ENCODE data around the gene RPRD1A. TPM values are rescaled to one million over a fixed set of nuclear protein-coding genes. Genes with fewer than 3 reads are reported as not detected.
A peak's percentile ranks its signal among the peaks of the same experiment; 100 is the strongest.
"Not testable (repeated sequence)": the region's sequence is repeated elsewhere in the genome, so short reads cannot be mapped to it uniquely, and the experiment has no call there.

RPRD1A gene
- total and polyA plus RNA-seq, 7 experiments from 2014 or later, result 11.8 to 51.3 (median 27.6) TPM

DNA sequence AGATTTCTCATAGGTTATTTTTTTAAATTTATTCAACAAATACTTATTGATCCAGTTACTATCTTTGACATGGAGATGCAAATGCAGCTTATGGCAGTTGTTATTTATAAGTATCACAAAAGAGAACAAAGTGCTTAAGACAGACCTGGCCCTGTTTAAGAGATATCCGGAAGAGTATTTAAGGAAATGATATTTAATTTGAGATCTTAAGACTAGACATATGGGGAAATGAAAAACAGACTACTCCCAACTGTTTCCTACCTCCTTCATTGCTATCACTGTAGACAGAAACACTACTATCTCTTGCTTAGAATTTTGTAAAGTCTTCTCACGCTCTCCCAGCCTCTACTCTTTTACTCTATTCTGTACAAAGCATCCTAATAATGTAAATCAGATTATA lies 36.0 kb downstream of the RPRD1A start:
- ChIA-PET POLR2A (no interaction called here), CTCF (interaction anchor here (0.9 to 1.4 kb wide), 2 partner anchors 14 to 256 kb away, joined by 3 to 7 read pairs; no protein-coding TSS in a partner anchor)
- ATAC-seq (no peak), DNase-seq (no peak)
- H3K36me3 Mint-ChIP-seq, result peaks cover 0 to 18% (median 14%) of the 10 kb centered on the region in 5 donors
- H3K27me3 Mint-ChIP-seq, result no peaks in the 10 kb centered on the region
- peaks cover 0 to 7% of the 10 kb centered on the region in 2 donors for H3K4me1 ChIP-seq (ENCODE audit: control insufficient read depth in 2 of 2, insufficient read depth in 2 of 2, low read length in 2 of 2)
- intact Hi-C loops (cut with micrococcal nuclease), result no loop called here
- peaks cover 21 to 67% (median 50%) of the 10 kb centered on the region in 7 donors for H3K4me1 Mint-ChIP-seq
- no peaks in the 10 kb centered on the region for H3K9me3 ChIP-seq (ENCODE audit: control insufficient read depth in 2 of 3, low read length in 3 of 3)
- no peak overlapping the region for H3K4me3 Mint-ChIP-seq
- no peaks in the 10 kb centered on the region for H3K27me3 ChIP-seq (ENCODE audit: control insufficient read depth in 2 of 2, insufficient read depth in 2 of 2, low read length in 2 of 2)
- H3K36me3 ChIP-seq (ENCODE audit: control insufficient read depth in 2 of 3, insufficient read depth in 3 of 3, low read length in 3 of 3), result peaks cover 0 to 16% (median 4%) of the 10 kb centered on the region in 3 experiments
- peak overlapping the region in 8 of 9 donors; percentile 5 to 66 (median 39) for H3K27ac Mint-ChIP-seq
- no peak overlapping the region for H3K4me3 ChIP-seq (ENCODE audit: low read length)
- no peaks in the 10 kb centered on the region for H3K9me3 Mint-ChIP-seq
- no peak overlapping the region for H3K27ac ChIP-seq (ENCODE audit: low read depth, low read length)

- POLR2A ChIA-PET, result no interaction called here
- H3K36me3 ChIP-seq (ENCODE audit: control insufficient read depth in 2 of 3, insufficient read depth in 3 of 3, low read length in 3 of 3), result peaks cover 7 to 26% (median 11%) of the 10 kb centered on the region in 3 experiments
These were observed 38.5 kb downstream of the RPRD1A start for GRCh38 chr18:36028859-36029258.

DNA sequence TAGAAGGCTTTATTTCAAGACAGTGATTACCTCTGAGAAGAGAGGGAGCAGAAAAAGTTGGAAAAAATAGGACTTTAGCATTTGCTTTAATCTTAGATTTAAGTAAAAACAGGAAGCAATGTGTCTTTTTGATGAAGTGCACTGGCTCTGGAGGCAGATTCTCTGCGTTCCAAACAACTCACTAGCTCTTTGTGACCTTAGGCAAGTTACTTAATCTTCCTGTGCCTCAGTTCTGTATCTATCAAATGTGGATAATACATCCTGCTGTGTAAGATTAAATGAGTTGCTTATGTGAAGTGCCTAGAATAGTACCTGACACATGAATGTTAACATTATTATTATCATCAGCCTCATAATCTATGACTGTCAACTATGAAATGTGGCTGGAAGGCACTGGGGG lies 42.3 kb downstream of the RPRD1A start:
- peak overlapping the region in 8 of 9 donors; percentile 10 to 75 (median 53) for H3K27ac Mint-ChIP-seq
- POLR2A ChIA-PET, result no interaction called here
- peaks cover 4 to 43% (median 22%) of the 10 kb centered on the region in 7 donors for H3K4me1 Mint-ChIP-seq
- intact Hi-C loops (cut with micrococcal nuclease), result no loop called here
- no peaks in the 10 kb centered on the region for H3K9me3 ChIP-seq (ENCODE audit: control insufficient read depth in 2 of 3, low read length in 3 of 3)
- CTCF ChIA-PET, result no interaction called here
- peak overlapping the region in 1 of 10 donors; percentile 45 for H3K4me3 Mint-ChIP-seq
- no peaks in the 10 kb centered on the region for H3K27me3 ChIP-seq (ENCODE audit: control insufficient read depth in 2 of 2, insufficient read depth in 2 of 2, low read length in 2 of 2)
- peaks cover 3 to 16% (median 9%) of the 10 kb centered on the region in 5 donors for H3K36me3 Mint-ChIP-seq
- no peaks in the 10 kb centered on the region for H3K27me3 Mint-ChIP-seq
- H3K27ac ChIP-seq (ENCODE audit: low read depth, low read length), result no peak overlapping the region
- peaks cover 7 to 23% (median 11%) of the 10 kb centered on the region in 3 experiments for H3K36me3 ChIP-seq (ENCODE audit: control insufficient read depth in 2 of 3, insufficient read depth in 3 of 3, low read length in 3 of 3)
- no peaks in the 10 kb centered on the region for H3K4me1 ChIP-seq (ENCODE audit: control insufficient read depth in 2 of 2, insufficient read depth in 2 of 2, low read length in 2 of 2)
- H3K9me3 Mint-ChIP-seq, result no peaks in the 10 kb centered on the region
- no peak for DNase-seq
- ATAC-seq, result no peak
- H3K4me3 ChIP-seq (ENCODE audit: low read length), result no peak overlapping the region

More at GRCh38 chr18:36028859-36029258, 38.5 kb downstream of the RPRD1A start:
- Mint-ChIP-seq H3K4me1 (peaks cover 13 to 65% (median 44%) of the 10 kb centered on the region in 7 donors), H3K27me3 (no peaks in the 10 kb centered on the region), H3K27ac (peak overlapping the region in 7 of 9 donors; percentile 13 to 70 (median 43)), H3K4me3 (peak overlapping the region in 7 of 10 donors; percentile 2 to 49 (median 23)), H3K36me3 (peaks cover 3 to 23% (median 18%) of the 10 kb centered on the region in 5 donors), H3K9me3 (no peaks in the 10 kb centered on the region)
- Histone ChIP-seq H3K9me3 (ENCODE audit: control insufficient read depth in 2 of 3, low read length in 3 of 3) (no peaks in the 10 kb centered on the region), H3K27me3 (ENCODE audit: control insufficient read depth in 2 of 2, insufficient read depth in 2 of 2, low read length in 2 of 2) (no peaks in the 10 kb centered on the region), H3K4me3 (ENCODE audit: low read length) (no peak overlapping the region), H3K4me1 (ENCODE audit: control insufficient read depth in 2 of 2, insufficient read depth in 2 of 2, low read length in 2 of 2) (peaks cover 0 to 4% of the 10 kb centered on the region in 2 donors), H3K27ac (ENCODE audit: low read depth, low read length) (no peak overlapping the region)
- intact Hi-C loops (cut with micrococcal nuclease), result no loop called here
- ATAC-seq (peak; percentile 67), DNase-seq (peak in 2 of 9 donors; percentile 5 to 18)
- CTCF ChIA-PET, result no interaction called here

DNA sequence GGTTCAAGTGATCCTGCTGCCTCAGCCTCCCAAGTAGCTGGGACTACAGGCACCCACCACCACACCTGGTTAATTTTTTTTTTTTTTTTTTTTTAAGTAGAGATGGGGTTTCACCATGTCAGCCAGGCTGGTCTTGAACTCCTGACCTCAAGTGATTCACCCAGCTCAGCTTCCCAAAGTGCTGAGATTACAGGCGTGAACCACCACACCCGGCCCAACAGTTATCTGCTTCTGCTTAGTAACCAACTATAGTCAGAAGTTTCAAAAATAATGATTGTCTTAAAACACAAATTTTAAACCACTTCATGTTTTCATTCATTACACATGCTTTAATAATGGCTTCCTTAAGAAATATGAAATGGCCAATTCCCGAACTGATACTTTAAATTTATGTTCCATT lies 43.1 kb downstream of the RPRD1A start:
- CTCF ChIA-PET, POLR2A ChIA-PET: not testable (repeated sequence)

DNA sequence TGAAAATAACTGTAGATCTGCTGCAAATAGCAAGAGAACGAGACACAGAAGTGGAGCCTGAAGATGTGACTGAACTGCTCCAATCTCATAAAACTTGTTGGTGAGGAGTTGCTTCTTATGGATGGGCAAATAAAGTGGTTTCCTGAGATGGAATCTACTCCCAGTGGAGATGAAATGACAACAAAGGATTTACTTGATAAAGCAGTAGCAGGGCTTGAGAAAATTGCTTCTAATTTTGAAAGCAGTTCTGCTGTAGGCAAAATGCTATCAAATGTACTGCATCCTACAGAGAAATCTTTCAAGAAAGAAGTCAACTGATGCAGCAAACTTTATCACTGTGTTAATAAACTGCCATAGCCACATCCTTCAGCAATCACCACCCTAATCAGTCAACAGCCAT lies 44.0 kb downstream of the RPRD1A start:
- intact Hi-C loops (cut with micrococcal nuclease), result no loop called here
- H3K27me3 Mint-ChIP-seq, result no peaks in the 10 kb centered on the region
- H3K4me1 Mint-ChIP-seq, result peaks cover under 1 to 33% (median 18%) of the 10 kb centered on the region in 7 donors
- DNase-seq (no peak), ATAC-seq (no peak)
- ChIA-PET CTCF (interaction anchor here (0.9 kb wide), 1 partner anchor 33 kb away, joined by 3 read pairs; no protein-coding TSS in a partner anchor), POLR2A (no interaction called here)
- Histone ChIP-seq H3K36me3 (ENCODE audit: control insufficient read depth in 2 of 3, insufficient read depth in 3 of 3, low read length in 3 of 3) (peaks cover 7 to 18% (median 11%) of the 10 kb centered on the region in 3 experiments), H3K27ac (ENCODE audit: low read depth, low read length) (no peak overlapping the region), H3K9me3 (ENCODE audit: control insufficient read depth in 2 of 3, low read length in 3 of 3) (no peaks in the 10 kb centered on the region), H3K4me3 (ENCODE audit: low read length) (no peak overlapping the region), H3K27me3 (ENCODE audit: control insufficient read depth in 2 of 2, insufficient read depth in 2 of 2, low read length in 2 of 2) (no peaks in the 10 kb centered on the region), H3K4me1 (ENCODE audit: control insufficient read depth in 2 of 2, insufficient read depth in 2 of 2, low read length in 2 of 2) (no peaks in the 10 kb centered on the region)
- H3K4me3 Mint-ChIP-seq, result no peak overlapping the region
- H3K27ac Mint-ChIP-seq, result peak overlapping the region in 4 of 9 donors; percentile 16 to 76 (median 46)
- H3K36me3 Mint-ChIP-seq, result peaks cover 3 to 15% (median 9%) of the 10 kb centered on the region in 5 donors
- no peaks in the 10 kb centered on the region for H3K9me3 Mint-ChIP-seq

More for the DNA sequence above, 43.1 kb downstream of the RPRD1A start:
- H3K9me3 Mint-ChIP-seq; H3K4me3 ChIP-seq (ENCODE audit: low read length); H3K4me1 ChIP-seq (ENCODE audit: control insufficient read depth in 2 of 2, insufficient read depth in 2 of 2, low read length in 2 of 2); H3K27ac Mint-ChIP-seq; H3K27ac ChIP-seq (ENCODE audit: low read depth, low read length); H3K27me3 ChIP-seq (ENCODE audit: control insufficient read depth in 2 of 2, insufficient read depth in 2 of 2, low read length in 2 of 2); intact Hi-C loops (cut with micrococcal nuclease); DNase-seq; ATAC-seq; H3K4me3 Mint-ChIP-seq; H3K27me3 Mint-ChIP-seq; H3K9me3 ChIP-seq (ENCODE audit: control insufficient read depth in 2 of 3, low read length in 3 of 3): not testable (repeated sequence)
- H3K4me1 Mint-ChIP-seq, result peaks cover 4 to 39% (median 20%) of the 10 kb centered on the region in 7 donors
- peaks cover 3 to 16% (median 9%) of the 10 kb centered on the region in 5 donors for H3K36me3 Mint-ChIP-seq
- H3K36me3 ChIP-seq (ENCODE audit: control insufficient read depth in 2 of 3, insufficient read depth in 3 of 3, low read length in 3 of 3), result peaks cover 7 to 21% (median 11%) of the 10 kb centered on the region in 3 experiments

DNA sequence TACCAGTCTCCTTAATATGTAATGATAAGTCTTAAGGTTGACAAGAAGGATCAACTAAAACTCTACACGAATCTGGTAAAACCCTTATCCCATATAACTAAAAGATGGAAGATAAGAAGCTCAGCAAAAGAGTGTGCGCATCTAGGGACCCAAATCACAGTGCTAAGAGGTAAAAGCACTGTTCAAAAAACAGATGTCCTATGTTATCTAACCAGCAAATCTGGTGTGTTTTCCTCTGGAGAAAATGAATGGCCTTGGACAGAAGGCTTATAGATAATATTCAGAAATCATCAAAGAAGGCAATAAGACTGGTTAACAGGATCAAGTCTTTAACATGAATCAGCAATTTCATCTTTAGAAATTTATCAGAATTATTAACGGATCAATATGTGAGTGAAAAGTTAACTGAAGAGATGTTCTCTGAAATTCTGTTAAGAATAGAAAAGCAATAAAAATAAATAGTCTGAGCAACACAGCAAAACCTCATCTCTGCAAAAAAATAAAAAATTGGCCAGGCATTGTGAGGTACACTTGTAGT lies 47.1 kb downstream of the RPRD1A start:
- H3K4me1 ChIP-seq (ENCODE audit: control insufficient read depth in 2 of 2, insufficient read depth in 2 of 2, low read length in 2 of 2), result no peaks in the 10 kb centered on the region
- no peaks in the 10 kb centered on the region for H3K36me3 ChIP-seq (ENCODE audit: control insufficient read depth in 2 of 3, insufficient read depth in 3 of 3, low read length in 3 of 3)
- DNase-seq, result no peak
- Mint-ChIP-seq H3K27ac (peak overlapping the region in 1 of 9 donors; percentile 67), H3K9me3 (no peaks in the 10 kb centered on the region), H3K4me3 (no peak overlapping the region), H3K36me3 (peaks cover 0 to 5% (median under 1%) of the 10 kb centered on the region in 5 donors), H3K27me3 (no peaks in the 10 kb centered on the region), H3K4me1 (peaks cover 3 to 23% (median 11%) of the 10 kb centered on the region in 7 donors)
- no peak overlapping the region for H3K27ac ChIP-seq (ENCODE audit: low read depth, low read length)
- H3K4me3 ChIP-seq (ENCODE audit: low read length), result no peak overlapping the region
- ChIA-PET CTCF (interaction anchor here (0.5 to 6.7 kb wide), 2 partner anchors 264 to 284 kb away, joined by 3 to 38 read pairs; no protein-coding TSS in a partner anchor), POLR2A (no interaction called here)
- no peaks in the 10 kb centered on the region for H3K9me3 ChIP-seq (ENCODE audit: control insufficient read depth in 2 of 3, low read length in 3 of 3)
- no peak for ATAC-seq
- intact Hi-C loops (cut with micrococcal nuclease), result no loop called here
- H3K27me3 ChIP-seq (ENCODE audit: control insufficient read depth in 2 of 2, insufficient read depth in 2 of 2, low read length in 2 of 2), result no peaks in the 10 kb centered on the region

Measured in naive thymus-derived CD4-positive, alpha-beta T cell (primary cell).